IMR-90 (cell line): Measurements from ENCODE around the gene NCOA5. TPM values are rescaled to one million over a fixed set of nuclear protein-coding genes. Genes with fewer than 3 reads are reported as not detected.

Experiments used
- ATAC-seq: fragments of 200-7000 bp; cut with Tn5 transposase; 2 replicates; pipeline ENCODE4 v1.9.1; 2020; ENCODE audit warnings: low read depth, mild to moderate bottlenecking, moderate library complexity
- BruUV-seq: library from RNA; stranded (reverse); fragments of 400-500 nt; replicated peaks from 2 replicates; lab custom pipeline; 2021; lab: Mats Ljungman, UMichigan
- CTCF ChIA-PET: fragments of 300-600 bp; formaldehyde crosslinking; extraction: SDS; loops from one replicate; lab custom pipeline; 2021; ENCODE audit warnings: antibody characterized with exemption; lab: Yijun Ruan, JAX
- POLR2A ChIA-PET: fragments of 300-600 bp; sonication (Branson Sonifier 250); formaldehyde crosslinking; loops from one replicate; lab custom pipeline; 2022; ENCODE audit warnings: antibody characterized with exemption; ENCODE audit not compliant: unreplicated experiment; lab: Charles Lee
- DNase-seq: peaks from one replicate; pipeline ENCODE4 v3.0.0; 2013
- H2AFZ ChIP-seq: replicated peaks from 2 replicates; pipeline ENCODE3; 2013; ENCODE audit warnings: low read length, mild to moderate bottlenecking; ENCODE audit not compliant: poor library complexity
- H2AK5ac ChIP-seq: 2 replicates; pipeline ENCODE4 v1.6.1; 2013; ENCODE audit warnings: low read depth, low read length, inconsistent platforms
- H2AK9ac ChIP-seq: replicated peaks from 2 replicates; pipeline ENCODE3; 2013; ENCODE audit warnings: mild to moderate bottlenecking, low read depth, low read length, moderate library complexity; ENCODE audit not compliant: poor library complexity
- H2BK120ac ChIP-seq: 2 replicates; pipeline ENCODE4 v1.6.1; 2013; ENCODE audit warnings: low read depth, low read length, inconsistent platforms
- H2BK15ac ChIP-seq: 3 replicates; pipeline ENCODE4 v1.6.1; 2013; ENCODE audit warnings: low read depth, low read length, inconsistent platforms
- H2BK20ac ChIP-seq: 2 replicates; pipeline ENCODE4 v1.6.1; 2013; ENCODE audit warnings: low read depth, mild to moderate bottlenecking, inconsistent platforms, low read length, moderate library complexity
- H2BK5ac ChIP-seq: 2 replicates; pipeline ENCODE4 v1.6.1; 2013; ENCODE audit warnings: mild to moderate bottlenecking, low read depth, low read length, inconsistent platforms; ENCODE audit not compliant: poor library complexity, severe bottlenecking
- H3K14ac ChIP-seq: replicated peaks from 2 replicates; pipeline ENCODE4 v1.6.1; 2013; ENCODE audit warnings: low read depth, low read length, inconsistent platforms
- H3K18ac ChIP-seq: 2 replicates; pipeline ENCODE4 v1.6.1; 2013; ENCODE audit warnings: low read depth, low read length, control low read depth
- H3K23ac ChIP-seq: 2 replicates; pipeline ENCODE4 v1.6.1; 2013; ENCODE audit warnings: low read depth, low read length, inconsistent platforms
- H3K27ac ChIP-seq: 2 replicates; pipeline ENCODE4 v1.5.1; 2013; ENCODE audit warnings: mild to moderate bottlenecking, control low read depth, low read length; ENCODE audit not compliant: insufficient read depth
- H3K27me3 ChIP-seq: 2 replicates; pipeline ENCODE4 v1.6.1; 2013; ENCODE audit warnings: low read length; ENCODE audit not compliant: control insufficient read depth, insufficient read depth
- H3K36me3 ChIP-seq: 2 replicates; pipeline ENCODE4 v1.6.1; 2013; ENCODE audit warnings: low read length, mixed read lengths; ENCODE audit not compliant: control insufficient read depth, insufficient read depth
- H3K4ac ChIP-seq: 2 replicates; pipeline ENCODE4 v1.6.1; 2013; ENCODE audit warnings: low read depth, low read length, inconsistent platforms
- H3K4me1 ChIP-seq: 2 replicates; pipeline ENCODE4 v1.6.1; 2013; ENCODE audit warnings: low read length, mixed read lengths; ENCODE audit not compliant: control insufficient read depth, insufficient read depth
- H3K4me2 ChIP-seq: 2 replicates; pipeline ENCODE4 v1.6.1; 2013; ENCODE audit warnings: low read depth, mild to moderate bottlenecking, control low read depth, low read length, moderate library complexity
- H3K4me3 ChIP-seq: 2 replicates; pipeline ENCODE4 v1.5.1; 2013; ENCODE audit warnings: low read depth, mild to moderate bottlenecking, control low read depth, low read length, moderate library complexity; ENCODE audit not compliant: insufficient read depth
- H3K56ac ChIP-seq: 2 replicates; pipeline ENCODE4 v1.6.1; 2013; ENCODE audit warnings: low read length, inconsistent platforms; ENCODE audit not compliant: insufficient read depth; ENCODE audit errors: extremely low read depth
- H3K79me1 ChIP-seq, 2 experiments: 2 replicates each; pipeline ENCODE4 v1.6.1; 2013; ENCODE audit warnings: low read length in 2 of 2, inconsistent platforms in 1 of 2, low read depth in 1 of 2
- H3K9ac ChIP-seq: 2 replicates; pipeline ENCODE4 v1.6.1; 2013; ENCODE audit warnings: low read depth, low read length, control low read depth
- H3K9me1 ChIP-seq: 2 replicates; pipeline ENCODE4 v1.6.1; 2013; ENCODE audit warnings: low read length, inconsistent platforms; ENCODE audit not compliant: insufficient read depth
- H3K9me3 ChIP-seq: 2 replicates; pipeline ENCODE4 v1.6.1; 2013; ENCODE audit warnings: low read length; ENCODE audit not compliant: control insufficient read depth, insufficient read depth
- H4K20me1 ChIP-seq: 2 replicates; pipeline ENCODE4 v1.6.1; 2013; ENCODE audit warnings: low read length, inconsistent platforms; ENCODE audit not compliant: insufficient read depth
- H4K5ac ChIP-seq: 2 replicates; pipeline ENCODE4 v1.6.1; 2013; ENCODE audit warnings: mild to moderate bottlenecking, low read depth, low read length, control low read depth
- H4K8ac ChIP-seq, 2 experiments: 2 replicates each; pipeline ENCODE4 v1.6.1; 2013; ENCODE audit warnings: low read depth in 2 of 2, low read length in 2 of 2, control low read depth in 1 of 2, inconsistent platforms in 1 of 2
- H4K91ac ChIP-seq: 2 replicates; pipeline ENCODE4 v1.6.1; 2013; ENCODE audit warnings: low read depth, low read length, inconsistent platforms; ENCODE audit not compliant: insufficient read depth
- BHLHE40 ChIP-seq: fragments of 150-350 bp; IDR thresholded peaks from 2 replicates; pipeline ENCODE4 v1.6.1; 2016; ENCODE audit warnings: mild to moderate bottlenecking, low read depth, low read length
- CEBPB ChIP-seq: IDR thresholded peaks from 2 replicates; pipeline ENCODE4 v1.6.1; 2012; ENCODE audit warnings: low read depth, low read length, improper control_type of control experiment
- CHD1 ChIP-seq: IDR thresholded peaks from 2 replicates; pipeline ENCODE4 v1.6.1; 2012; ENCODE audit warnings: low read depth, low read length, improper control_type of control experiment
- FOS ChIP-seq: fragments of 150-350 bp; IDR thresholded peaks from 2 replicates; pipeline ENCODE4 v1.6.1; 2016; ENCODE audit warnings: low read depth, low read length
- MAFK ChIP-seq: IDR thresholded peaks from 2 replicates; pipeline ENCODE4 v1.6.1; 2012; ENCODE audit warnings: low read depth, low read length, improper control_type of control experiment
- MAZ ChIP-seq: IDR thresholded peaks from 2 replicates; pipeline ENCODE4 v1.6.1; 2012; ENCODE audit warnings: low read depth, mild to moderate bottlenecking, low read length, improper control_type of control experiment, moderate library complexity, borderline replicate concordance
- MXI1 ChIP-seq: IDR thresholded peaks from 2 replicates; pipeline ENCODE4 v1.6.1; 2012; ENCODE audit warnings: low read depth, mild to moderate bottlenecking, low read length, moderate library complexity, borderline replicate concordance
- NFE2L2 ChIP-seq: fragments of 150-350 bp; IDR thresholded peaks from 2 replicates; pipeline ENCODE4 v1.6.1; 2016; ENCODE audit warnings: low read depth, mild to moderate bottlenecking, low read length
- POLR2A ChIP-seq: IDR thresholded peaks from 2 replicates; pipeline ENCODE4 v1.6.1; 2012; ENCODE audit warnings: mild to moderate bottlenecking, low read depth, low read length
- RAD21 ChIP-seq: IDR thresholded peaks from 2 replicates; pipeline ENCODE4 v1.6.1; 2012; ENCODE audit warnings: low read length, improper control_type of control experiment
- RFX5 ChIP-seq: IDR thresholded peaks from 2 replicates; pipeline ENCODE4 v1.8.0; 2012; ENCODE audit warnings: low read depth, mild to moderate bottlenecking, low read length, moderate library complexity
- SMC3 ChIP-seq: fragments of 150-350 bp; IDR thresholded peaks from 2 replicates; pipeline ENCODE4 v1.6.1; 2016; ENCODE audit warnings: low read depth, mild to moderate bottlenecking, antibody characterized with exemption, low read length, moderate library complexity
- WGBS, 2 experiments: methylation state at CpG; one replicate each; pipeline versions ENCODE4 v1.1.5 to v1.1.7; 2013; ENCODE audit warnings: missing lambda C conversion rate in 2 of 2; ENCODE audit not compliant: insufficient read length in 1 of 2; ENCODE audit errors: extremely low coverage in 2 of 2; 5-methylcytosine and 5-hydroxymethylcytosine counted together
- dilution Hi-C: fragments of 300-500 bp; cut with HindIII; formaldehyde crosslinking; loops from one replicate; pipeline ENCODE4 v1.14.3; 2018; ENCODE audit warnings: low sequenced_read_pairs; ENCODE audit not compliant: unreplicated experiment
- in situ Hi-C: fragments of 300-500 bp; cut with MboI; formaldehyde crosslinking; loops from 3 replicates; pipeline ENCODE4 v1.14.3; 2019; ENCODE audit warnings: low sequenced_read_pairs, inconsistent platforms, mixed read lengths
- intact Hi-C: fragments of 100-400 bp; cut with micrococcal nuclease; formaldehyde crosslinking; loops from 2 replicates; pipeline ENCODE4 v1.10.0; 2022
- polyA plus RNA-seq, 3 experiments: library from polyadenylated mRNA; depleted of rRNA; stranded (reverse); fragments of >200 nt; gene quantifications; 2 replicates each; pipeline ENCODE4 v1.2.3, GENCODE V29; 2012; ENCODE audit warnings: low replicate concordance in 1 of 3
- total RNA-seq: library from RNA; depleted of rRNA; stranded (reverse); fragments of >200 nt; gene quantifications from 2 replicates; pipeline ENCODE4 v1.2.3, GENCODE V29; 2012
- TF ChIP-seq, protein P1 (sequence below): fragments of 150-350 bp; IDR thresholded peaks from 2 replicates; pipeline ENCODE4 v1.6.1; 2017; ENCODE audit warnings: mild to moderate bottlenecking, antibody characterized with exemption, low read length, low read depth
- TF ChIP-seq, protein P2 (sequence below): conservative IDR thresholded peaks from 2 replicates; pipeline ENCODE4 v1.5.1; 2012; ENCODE audit warnings: mild to moderate bottlenecking, low read depth, low read length, improper control_type of control experiment
- TF ChIP-seq, protein P3 (sequence below): fragments of 150-350 bp; IDR thresholded peaks from 2 replicates; pipeline ENCODE4 v1.6.1; 2016; ENCODE audit warnings: low read depth, mild to moderate bottlenecking, low read length, moderate library complexity, borderline replicate concordance

The NCOA5 gene
- total and polyA plus RNA-seq, 2 of the 4 experiments (the other 2 are of a cell fraction): 17.4 to 20.6 TPM

GRCh38 chr20:46070215-46070900 is 19.4 kb downstream of the NCOA5 start:
- Histone ChIP-seq H3K27ac (peak overlapping the region; percentile 40; the same call in 1 of the 2 replicates), H2BK20ac (no peak overlapping the region), H4K91ac (no peak overlapping the region), H3K4ac (0 out of 2 replicates have a peak overlapping the region, but pooled peaks have one; percentile 27), H3K23ac (no peak overlapping the region), H2BK120ac (no peak overlapping the region), H4K20me1 (peaks cover 26% of the 10 kb centered on the region), H4K5ac (no peak overlapping the region), H3K79me1 (peaks cover 15 to 48% of the 10 kb centered on the region in 2 experiments), H2AFZ (no peak overlapping the region), H3K9me3 (no peaks in the 10 kb centered on the region), H3K4me1 (peaks cover 2% of the 10 kb centered on the region; the same call in 1 of the 2 replicates), H3K14ac (no peak overlapping the region), H2BK5ac (no peak overlapping the region), H3K36me3 (peaks cover 33% of the 10 kb centered on the region), H4K8ac (no peak overlapping the region), H3K18ac (no peak overlapping the region), H2BK15ac (no peak overlapping the region), H3K4me3 (no peak overlapping the region), H3K9ac (no peak overlapping the region), H2AK5ac (no peak overlapping the region), H3K4me2 (peak overlapping the region; percentile 50; the same call in 1 of the 2 replicates), H3K27me3 (no peaks in the 10 kb centered on the region), H3K9me1 (peaks cover 10% of the 10 kb centered on the region), H2AK9ac (peak overlapping the region; percentile 13), H3K56ac (no peak overlapping the region)
- ChIA-PET CTCF (interaction anchor here (2.0 kb wide), 1 partner anchor 12 kb away, joined by 10 read pairs; no protein-coding TSS in a partner anchor), POLR2A (no interaction called here)
- dilution Hi-C loops (no loop called here), in situ Hi-C loops (no loop called here), intact Hi-C loops (loop anchor here (2.0 kb wide), 1 partner anchor 14 kb away; no protein-coding TSS in a partner anchor)
- WGBS, 2 experiments: 97% methylated on average over 9 of the region's 20 CpGs; no CpG with 5 or more reads in 1 of the 2 experiments
- peak; percentile 86 for DNase-seq
- ATAC-seq: peak; percentile 96
- BruUV-seq: no TSS peak
- TF ChIP-seq MAFK (peak; percentile 79), CEBPB (peak; percentile 69; the same call in 1 of the 2 replicates), BHLHE40 (peak; percentile 31; the same call in 1 of the 2 replicates), NFE2L2 (peak; percentile 75), FOS (peak; percentile 59), RFX5 (no peak), MAZ (no peak), SMC3 (no peak), RAD21 (no peak), MXI1 (no peak), CHD1 (no peak), POLR2A (no peak)
- TF ChIP-seq, protein P1, sequence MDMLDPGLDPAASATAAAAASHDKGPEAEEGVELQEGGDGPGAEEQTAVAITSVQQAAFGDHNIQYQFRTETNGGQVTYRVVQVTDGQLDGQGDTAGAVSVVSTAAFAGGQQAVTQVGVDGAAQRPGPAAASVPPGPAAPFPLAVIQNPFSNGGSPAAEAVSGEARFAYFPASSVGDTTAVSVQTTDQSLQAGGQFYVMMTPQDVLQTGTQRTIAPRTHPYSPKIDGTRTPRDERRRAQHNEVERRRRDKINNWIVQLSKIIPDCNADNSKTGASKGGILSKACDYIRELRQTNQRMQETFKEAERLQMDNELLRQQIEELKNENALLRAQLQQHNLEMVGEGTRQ: no peak
- TF ChIP-seq, protein P2, sequence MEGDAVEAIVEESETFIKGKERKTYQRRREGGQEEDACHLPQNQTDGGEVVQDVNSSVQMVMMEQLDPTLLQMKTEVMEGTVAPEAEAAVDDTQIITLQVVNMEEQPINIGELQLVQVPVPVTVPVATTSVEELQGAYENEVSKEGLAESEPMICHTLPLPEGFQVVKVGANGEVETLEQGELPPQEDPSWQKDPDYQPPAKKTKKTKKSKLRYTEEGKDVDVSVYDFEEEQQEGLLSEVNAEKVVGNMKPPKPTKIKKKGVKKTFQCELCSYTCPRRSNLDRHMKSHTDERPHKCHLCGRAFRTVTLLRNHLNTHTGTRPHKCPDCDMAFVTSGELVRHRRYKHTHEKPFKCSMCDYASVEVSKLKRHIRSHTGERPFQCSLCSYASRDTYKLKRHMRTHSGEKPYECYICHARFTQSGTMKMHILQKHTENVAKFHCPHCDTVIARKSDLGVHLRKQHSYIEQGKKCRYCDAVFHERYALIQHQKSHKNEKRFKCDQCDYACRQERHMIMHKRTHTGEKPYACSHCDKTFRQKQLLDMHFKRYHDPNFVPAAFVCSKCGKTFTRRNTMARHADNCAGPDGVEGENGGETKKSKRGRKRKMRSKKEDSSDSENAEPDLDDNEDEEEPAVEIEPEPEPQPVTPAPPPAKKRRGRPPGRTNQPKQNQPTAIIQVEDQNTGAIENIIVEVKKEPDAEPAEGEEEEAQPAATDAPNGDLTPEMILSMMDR: no peak
- TF ChIP-seq, protein P3, sequence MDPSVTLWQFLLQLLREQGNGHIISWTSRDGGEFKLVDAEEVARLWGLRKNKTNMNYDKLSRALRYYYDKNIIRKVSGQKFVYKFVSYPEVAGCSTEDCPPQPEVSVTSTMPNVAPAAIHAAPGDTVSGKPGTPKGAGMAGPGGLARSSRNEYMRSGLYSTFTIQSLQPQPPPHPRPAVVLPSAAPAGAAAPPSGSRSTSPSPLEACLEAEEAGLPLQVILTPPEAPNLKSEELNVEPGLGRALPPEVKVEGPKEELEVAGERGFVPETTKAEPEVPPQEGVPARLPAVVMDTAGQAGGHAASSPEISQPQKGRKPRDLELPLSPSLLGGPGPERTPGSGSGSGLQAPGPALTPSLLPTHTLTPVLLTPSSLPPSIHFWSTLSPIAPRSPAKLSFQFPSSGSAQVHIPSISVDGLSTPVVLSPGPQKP: no peak
